ENCODE results near the gene UGT1A5. TPM values are rescaled to one million over a fixed set of nuclear protein-coding genes. Genes with fewer than 3 reads are reported as not detected.

Gene UGT1A5
- total RNA-seq, 2 experiments from 2014 or later: not detected

GRCh38 chr2:233772583-233772982, 59.9 kb downstream of the UGT1A5 start:
- ChIA-PET POLR2A (no interaction called here), CTCF (no interaction called here)

- CTCF ChIA-PET: no interaction called here
- POLR2A ChIA-PET: no interaction called here
Measured at GRCh38 chr2:233773854-233774253, 61.1 kb downstream of the UGT1A5 start.

DNA sequence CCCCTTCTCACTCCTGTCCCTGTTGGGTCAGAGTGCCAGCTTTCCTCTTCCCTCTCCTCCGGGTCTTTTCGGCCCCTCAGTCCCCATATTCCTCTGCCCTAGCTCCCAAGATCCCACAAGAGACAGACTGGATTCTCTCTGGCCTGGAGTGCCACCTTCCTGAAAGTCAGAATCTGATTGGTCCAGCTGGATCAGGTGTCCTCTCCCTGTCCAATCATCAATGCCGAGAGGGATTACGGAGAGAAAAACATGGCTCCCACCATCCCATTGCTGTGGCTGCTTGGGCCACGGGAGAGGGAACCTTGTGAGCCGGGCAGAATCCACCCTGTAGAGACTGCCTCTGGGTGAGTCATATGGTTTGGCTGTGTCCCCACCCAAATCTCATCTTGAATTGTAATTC, 62.7 kb downstream of the UGT1A5 start:
- ChIA-PET POLR2A (interaction anchor here (0.7 kb wide), 1 partner anchor 30 kb away, joined by 5 read pairs; no protein-coding TSS in a partner anchor), CTCF (no interaction called here)

DNA sequence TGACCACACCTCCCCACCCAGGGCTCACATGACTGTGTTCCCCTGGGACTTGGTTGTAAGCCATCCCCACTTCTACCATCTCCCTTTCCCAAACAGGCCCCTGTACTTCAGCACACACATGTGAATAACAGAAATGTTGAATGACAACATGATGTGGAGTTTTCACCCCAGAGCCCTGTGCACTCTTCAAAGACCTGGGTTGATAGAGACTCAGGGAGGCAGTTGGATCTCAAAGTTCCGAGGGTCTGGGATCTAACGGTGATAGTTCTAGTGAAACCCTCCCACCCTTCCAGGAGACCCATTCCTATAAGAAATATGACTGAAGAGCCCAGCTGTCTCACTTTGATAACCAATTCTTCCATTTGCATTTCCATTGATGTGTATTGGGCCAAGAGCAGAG, 65.3 kb downstream of the UGT1A5 start, which contains the start of gene MROH2A:
Gene MROH2A, plus strand, starts transcription at position 301 of the 400 bp plus-strand sequence. CDS start 1,029 bp downstream, outside the sequence.
- POLR2A ChIA-PET: no interaction called here
- CTCF ChIA-PET: no interaction called here

DNA sequence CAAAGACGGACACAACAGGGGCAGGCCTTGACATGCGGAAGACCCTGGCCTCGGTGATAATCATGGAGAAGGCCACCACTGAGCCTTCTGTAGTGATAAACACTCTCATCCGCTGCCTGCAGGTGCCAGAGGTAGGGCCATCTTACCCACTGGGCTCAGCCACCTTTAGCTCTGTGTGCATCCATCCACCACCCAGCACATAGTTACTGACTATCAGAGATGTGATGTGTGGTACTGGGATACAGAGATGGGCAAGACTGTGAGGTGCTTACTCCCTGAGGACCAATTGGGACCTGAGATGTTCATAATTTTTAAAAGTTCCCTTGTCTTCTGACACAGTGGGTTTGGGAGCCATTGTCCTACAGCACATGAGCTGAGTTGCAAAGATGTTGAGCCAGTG, 67.0 kb downstream of the UGT1A5 start:
- ChIA-PET POLR2A (no interaction called here), CTCF (no interaction called here)

DNA sequence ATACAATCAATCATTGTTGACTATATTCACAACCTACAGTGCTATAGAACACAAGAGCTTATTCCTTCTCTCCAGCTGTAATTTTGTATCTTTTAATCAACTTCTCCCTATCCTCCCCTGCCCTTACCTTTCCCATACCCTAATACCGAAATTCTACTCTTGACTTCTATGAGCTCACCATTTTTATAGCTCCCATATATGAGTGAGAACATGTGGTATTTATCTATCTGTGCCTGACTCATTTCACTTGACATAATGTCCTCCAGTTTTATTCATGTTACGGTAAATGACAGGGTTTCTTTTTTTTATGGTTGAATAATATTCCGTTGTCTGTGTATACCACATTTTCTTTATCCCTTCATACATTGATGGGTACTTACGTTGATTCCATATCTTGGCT, 68.1 kb downstream of the UGT1A5 start:
- POLR2A ChIA-PET: no interaction called here

GRCh38 chr2:233789554-233789953, 76.8 kb downstream of the UGT1A5 start:
- ChIA-PET POLR2A (no interaction called here), CTCF (no interaction called here)

More for the DNA sequence above, 68.1 kb downstream of the UGT1A5 start:
- CTCF ChIA-PET: no interaction called here

DNA sequence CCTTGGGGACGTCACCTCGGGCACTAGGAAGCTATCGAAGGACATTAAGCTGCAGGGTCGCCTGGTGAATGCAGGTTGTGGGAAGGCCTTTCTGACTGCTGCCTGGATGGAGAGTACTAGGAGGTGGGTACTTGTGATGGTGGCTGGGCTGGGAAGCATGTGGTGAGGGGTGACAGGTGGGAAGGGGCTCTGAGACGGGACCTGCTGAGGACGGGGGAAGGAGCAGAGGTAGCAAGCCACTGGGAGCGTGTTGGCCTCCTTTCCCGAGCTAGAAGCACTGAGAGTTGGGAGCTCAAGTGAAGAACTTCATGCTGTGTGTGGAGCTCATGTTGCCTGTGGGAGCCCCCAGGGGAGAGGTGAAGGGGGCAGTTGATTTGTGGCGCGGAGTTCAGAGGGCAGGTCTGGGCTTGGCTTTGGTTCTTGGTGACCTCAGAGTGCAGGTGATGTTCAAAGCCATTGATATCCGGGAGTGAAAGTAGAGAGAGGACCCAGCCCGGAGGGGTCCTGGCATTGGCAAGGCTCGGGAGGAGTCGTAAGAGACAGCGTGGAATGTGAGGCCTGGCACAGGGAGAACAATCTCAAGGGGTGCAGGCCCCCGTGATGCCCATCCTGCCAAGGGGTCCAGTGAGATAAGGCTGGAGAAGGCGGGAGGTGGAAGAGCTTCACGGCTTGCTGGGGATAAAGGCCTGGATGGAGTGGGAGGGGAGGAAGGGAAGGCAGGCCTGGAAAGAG, 78.6 kb downstream of the UGT1A5 start:
- POLR2A ChIA-PET: no interaction called here

DNA sequence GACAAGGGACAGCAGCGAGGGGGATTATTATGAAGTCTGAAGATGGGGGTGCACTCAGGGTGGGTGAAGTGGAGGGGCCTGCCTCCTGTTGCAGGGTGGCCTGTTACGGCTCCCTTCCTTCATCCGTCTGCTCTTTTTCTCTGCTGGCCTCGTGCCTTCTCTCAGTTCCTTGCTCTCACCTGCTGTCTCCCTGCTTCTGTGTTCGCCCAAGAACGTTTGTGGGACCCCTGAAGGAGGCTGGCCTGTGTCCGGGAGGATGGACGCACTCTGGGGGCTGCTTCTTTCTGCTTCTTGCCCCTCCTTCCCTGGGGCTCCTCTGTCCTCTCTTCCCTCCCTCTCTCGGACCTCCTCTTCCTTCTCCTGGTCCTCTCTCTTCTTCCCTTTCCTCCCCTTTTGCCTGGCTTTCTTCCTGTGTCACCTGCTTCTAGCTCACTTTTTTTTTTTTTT, 79.2 kb downstream of the UGT1A5 start:
- CTCF ChIA-PET: no interaction called here
- POLR2A ChIA-PET: no interaction called here

More for the DNA sequence above, 78.6 kb downstream of the UGT1A5 start:
- CTCF ChIA-PET: no interaction called here

- CTCF ChIA-PET: no interaction called here
- POLR2A ChIA-PET: no interaction called here
Measured at GRCh38 chr2:233792720-233793119, 80.0 kb downstream of the UGT1A5 start.

- POLR2A ChIA-PET: no interaction called here
Measured at GRCh38 chr2:233793465-233794127, 80.9 kb downstream of the UGT1A5 start.

GRCh38 chr2:233794128-233794658, 81.5 kb downstream of the UGT1A5 start:
- ChIA-PET POLR2A (no interaction called here), CTCF (no interaction called here)

More at GRCh38 chr2:233793465-233794127, 80.9 kb downstream of the UGT1A5 start:
- CTCF ChIA-PET: no interaction called here

DNA sequence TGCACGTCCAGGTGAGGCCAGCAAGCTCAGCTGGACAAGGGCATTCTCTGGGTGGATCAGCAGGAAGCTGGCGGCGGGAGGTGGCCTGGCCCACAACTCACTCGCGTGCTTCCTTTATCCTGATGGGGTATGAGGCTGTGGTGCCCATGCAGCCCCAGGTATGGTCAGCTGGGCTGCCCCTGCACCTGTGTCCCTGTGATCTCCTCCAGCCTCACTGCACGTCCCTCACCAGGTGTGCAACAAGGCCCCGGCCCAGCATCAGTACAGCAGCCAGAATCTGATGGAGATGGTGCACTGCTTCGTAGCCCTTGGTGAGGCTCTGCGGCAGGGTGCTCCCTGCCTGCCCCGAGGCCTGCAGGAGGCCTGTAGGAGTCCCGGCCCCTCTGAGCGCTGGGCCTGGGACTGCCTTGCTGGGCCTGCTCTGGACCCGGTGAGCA, 83.0 kb downstream of the UGT1A5 start:
- CTCF ChIA-PET: no interaction called here
- POLR2A ChIA-PET: no interaction called here

GRCh38 chr2:233796254-233796653, 83.5 kb downstream of the UGT1A5 start:
- CTCF ChIA-PET: no interaction called here
- POLR2A ChIA-PET: no interaction called here

- CTCF ChIA-PET: no interaction called here
- POLR2A ChIA-PET: no interaction called here
Measured at GRCh38 chr2:233798335-233799086, 85.8 kb downstream of the UGT1A5 start.

- ChIA-PET POLR2A (no interaction called here), CTCF (no interaction called here)
Measured at GRCh38 chr2:233799087-233799665, 86.5 kb downstream of the UGT1A5 start.

- POLR2A ChIA-PET: no interaction called here
- CTCF ChIA-PET: no interaction called here
Measured at GRCh38 chr2:233799716-233800115, 87.0 kb downstream of the UGT1A5 start.

- POLR2A ChIA-PET: no interaction called here
- CTCF ChIA-PET: no interaction called here
Measured at GRCh38 chr2:233800208-233800607, 87.5 kb downstream of the UGT1A5 start.

DNA sequence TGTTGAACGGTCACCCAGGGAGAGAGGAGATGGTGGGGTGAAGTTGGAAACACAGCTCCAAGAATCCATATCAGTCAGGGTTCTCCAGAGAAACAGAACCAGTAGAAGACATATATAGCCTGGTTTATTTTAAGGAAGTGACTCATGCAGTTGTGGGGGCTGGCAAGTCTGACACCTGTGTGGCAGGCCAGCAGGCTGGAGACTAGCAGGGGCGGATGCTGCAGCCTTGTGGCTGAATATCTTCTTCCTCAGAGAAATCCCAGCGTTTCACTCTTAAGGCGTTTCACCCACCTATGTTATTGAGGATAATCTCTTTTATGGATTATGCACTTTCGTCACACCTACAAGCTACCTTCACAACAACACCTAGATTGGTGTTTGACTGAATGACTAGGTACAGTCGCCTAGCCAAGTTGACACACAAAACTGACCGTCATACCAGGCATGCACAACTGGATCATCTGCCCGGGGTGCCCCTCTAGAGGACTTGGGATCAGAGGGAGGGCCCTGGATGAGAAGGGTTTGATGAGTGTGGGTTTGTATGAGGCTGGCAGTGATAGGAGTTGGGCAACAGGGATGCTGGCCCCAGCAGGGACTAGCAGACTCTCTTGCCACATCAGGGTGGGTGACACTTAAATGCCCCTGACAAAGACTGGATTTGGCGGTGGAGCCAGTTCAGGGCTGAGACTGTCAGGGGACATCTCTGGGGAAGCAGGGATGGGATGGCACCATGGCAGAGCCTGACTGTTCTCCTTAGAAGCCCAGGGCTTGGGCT, 88.8 kb downstream of the UGT1A5 start:
- POLR2A ChIA-PET: interaction anchor here (0.7 kb wide), 1 partner anchor 95 kb away, joined by 3 read pairs; no protein-coding TSS in a partner anchor
- CTCF ChIA-PET: no interaction called here

Data from activated CD8-positive, alpha-beta memory T cell treated with anti-CD3 and anti-CD28 coated beads for 36 hours (primary cell).